Neural cell (in vitro differentiated cells): ENCODE results near the gene SULT6B1.

Source experiments
- CTCF ChIP-seq: fragments of 450-650 bp; IDR thresholded peaks from 2 replicates; pipeline ENCODE4 v1.5.1; 2014; ENCODE audit warnings: antibody characterized with exemption, mild to moderate bottlenecking, moderate library complexity; ENCODE audit not compliant: poor library complexity, severe bottlenecking
- POLR2AphosphoS5 ChIP-seq: IDR thresholded peaks from 2 replicates; pipeline ENCODE4 v1.6.1; 2012
- REST ChIP-seq: IDR thresholded peaks from 2 replicates; pipeline ENCODE4 v1.6.1; 2012; ENCODE audit warnings: borderline replicate concordance
- TAF1 ChIP-seq: IDR thresholded peaks from 2 replicates; pipeline ENCODE4 v1.6.1; 2012; ENCODE audit warnings: low read depth

GRCh38 chr2:37171624-37171950, 16.9 kb downstream of the SULT6B1 start:
- TF ChIP-seq REST = no peak
- TF ChIP-seq TAF1 = no peak
- TF ChIP-seq POLR2AphosphoS5 = no peak
- TF ChIP-seq CTCF = no peak
